Measurements from ENCODE around the gene ADK. TPM values are rescaled to one million over a fixed set of nuclear protein-coding genes. Genes with fewer than 3 reads are reported as not detected.

Gene ADK
- total RNA-seq, 3 donors from 2014 or later (not counting 1 experiment from before 2014, with no cell fraction given): 13.4 to 16.1 (median 14.1) TPM

GRCh38 chr10:74306227-74306982 lies 155.4 kb downstream of the ADK start:
- Mint-ChIP-seq H3K4me1 (peaks cover 12 to 21% of the 10 kb centered on the region in 2 donors), H3K27me3 (ENCODE audit: low read depth in 2 of 2) (no peaks in the 10 kb centered on the region), H3K27ac (peak overlapping the region in 1 of 2 donors; percentile 44), H3K4me3 (no peak overlapping the region), H3K36me3 (no peaks in the 10 kb centered on the region), H3K9me3 (no peaks in the 10 kb centered on the region)
- H3K27ac ChIP-seq (ENCODE audit: low read length): no peak overlapping the region
- H3K27me3 ChIP-seq (ENCODE audit: control insufficient read depth, insufficient read depth, low read length): no peaks in the 10 kb centered on the region
- WGBS (ENCODE audit: insufficient coverage): 77% methylated on average over 3 of the region's 3 CpGs
- no peak for TF ChIP-seq CTCF (IDR thresholded peaks at IDR 0.05)
- H3K36me3 ChIP-seq (ENCODE audit: control insufficient read depth, insufficient read depth, low read length): no peaks in the 10 kb centered on the region
- H3K9me3 ChIP-seq (ENCODE audit: control insufficient read depth, insufficient read depth, low read length): no peaks in the 10 kb centered on the region
- H3K4me1 ChIP-seq (ENCODE audit: control insufficient read depth, insufficient read depth, low read length): no peaks in the 10 kb centered on the region
- DNase-seq (no peak), ATAC-seq (peak in 2 of 3 donors; percentile 64 to 82)
- intact Hi-C loops (cut with micrococcal nuclease): no loop called here
- no peak overlapping the region for H3K4me3 ChIP-seq (ENCODE audit: low read length)

GRCh38 chr10:74307061-74307651 lies 156.1 kb downstream of the ADK start:
- intact Hi-C loops (cut with micrococcal nuclease): no loop called here
- no peaks in the 10 kb centered on the region for H3K36me3 Mint-ChIP-seq
- ATAC-seq (no peak), DNase-seq (no peak)
- WGBS (ENCODE audit: insufficient coverage): 100% methylated on average over 2 of the region's 3 CpGs
- H3K27me3 Mint-ChIP-seq (ENCODE audit: low read depth in 2 of 2): no peaks in the 10 kb centered on the region
- no peaks in the 10 kb centered on the region for H3K27me3 ChIP-seq (ENCODE audit: control insufficient read depth, insufficient read depth, low read length)
- H3K27ac ChIP-seq (ENCODE audit: low read length): no peak overlapping the region
- H3K9me3 Mint-ChIP-seq: no peaks in the 10 kb centered on the region
- H3K27ac Mint-ChIP-seq: peak overlapping the region in 1 of 2 donors; percentile 44
- no peaks in the 10 kb centered on the region for H3K36me3 ChIP-seq (ENCODE audit: control insufficient read depth, insufficient read depth, low read length)
- H3K4me3 ChIP-seq (ENCODE audit: low read length): no peak overlapping the region
- TF ChIP-seq CTCF (IDR thresholded peaks at IDR 0.05): no peak
- no peaks in the 10 kb centered on the region for H3K9me3 ChIP-seq (ENCODE audit: control insufficient read depth, insufficient read depth, low read length)
- H3K4me3 Mint-ChIP-seq: no peak overlapping the region
- H3K4me1 ChIP-seq (ENCODE audit: control insufficient read depth, insufficient read depth, low read length): no peaks in the 10 kb centered on the region
- H3K4me1 Mint-ChIP-seq: peaks cover 12 to 21% of the 10 kb centered on the region in 2 donors

GRCh38 chr10:74310652-74311257 lies 159.7 kb downstream of the ADK start:
- intact Hi-C loops (cut with micrococcal nuclease): no loop called here
- ATAC-seq: no peak
- no peak overlapping the region for H3K27ac Mint-ChIP-seq
- WGBS (ENCODE audit: insufficient coverage): 100% methylated on average over 1 of the region's 2 CpGs
- Histone ChIP-seq H3K36me3 (ENCODE audit: control insufficient read depth, insufficient read depth, low read length) (no peaks in the 10 kb centered on the region), H3K4me3 (ENCODE audit: low read length) (no peak overlapping the region), H3K27me3 (ENCODE audit: control insufficient read depth, insufficient read depth, low read length) (no peaks in the 10 kb centered on the region), H3K4me1 (ENCODE audit: control insufficient read depth, insufficient read depth, low read length) (no peaks in the 10 kb centered on the region), H3K27ac (ENCODE audit: low read length) (no peak overlapping the region), H3K9me3 (ENCODE audit: control insufficient read depth, insufficient read depth, low read length) (no peaks in the 10 kb centered on the region)
- TF ChIP-seq CTCF (IDR thresholded peaks at IDR 0.05): no peak
- H3K9me3 Mint-ChIP-seq: no peaks in the 10 kb centered on the region
- no peak overlapping the region for H3K4me3 Mint-ChIP-seq
- no peaks in the 10 kb centered on the region for H3K36me3 Mint-ChIP-seq
- H3K27me3 Mint-ChIP-seq (ENCODE audit: low read depth in 2 of 2): no peaks in the 10 kb centered on the region
- H3K4me1 Mint-ChIP-seq: peaks cover 12 to 15% of the 10 kb centered on the region in 2 donors
- DNase-seq: no peak
